HG03520 (cell line): Measurements from ENCODE around the gene DMTF1.
"Not testable (repeated sequence)": the region's sequence is repeated elsewhere in the genome, so short reads cannot be mapped to it uniquely, and the experiment has no call there.

Experiments
- ATAC-seq: cut with Tn5 transposase; IDR thresholded peaks from one replicate; pipeline ENCODE4 v1.9.1; 2021; ENCODE audit warnings: mild to moderate bottlenecking, moderate library complexity; ENCODE audit not compliant: unreplicated experiment

Gene DMTF1

GRCh38 chr7:87192784-87193487, 40.7 kb downstream of the DMTF1 start:
- no peak for ATAC-seq

- no peak for ATAC-seq
Measured at GRCh38 chr7:87193912-87194311, 41.7 kb downstream of the DMTF1 start.

GRCh38 chr7:87199241-87199640, 47.0 kb downstream of the DMTF1 start:
- no peak for ATAC-seq

GRCh38 chr7:87199700-87200450, 47.6 kb downstream of the DMTF1 start:
- no peak for ATAC-seq

GRCh38 chr7:87202208-87202607, 50.0 kb downstream of the DMTF1 start:
- no peak for ATAC-seq

GRCh38 chr7:87202705-87203104, 50.5 kb downstream of the DMTF1 start:
- ATAC-seq: peak; percentile 55

- ATAC-seq: not testable (repeated sequence)
Measured at GRCh38 chr7:87203929-87204328, 51.7 kb downstream of the DMTF1 start.

GRCh38 chr7:87204933-87205332, 52.7 kb downstream of the DMTF1 start:
- no peak for ATAC-seq

GRCh38 chr7:87205701-87206100, 53.4 kb downstream of the DMTF1 start:
- ATAC-seq: not testable (repeated sequence)

- no peak for ATAC-seq
Measured at GRCh38 chr7:87206361-87206760, 54.1 kb downstream of the DMTF1 start.

- ATAC-seq: no peak
Measured at GRCh38 chr7:87209295-87209924, 57.2 kb downstream of the DMTF1 start.

- ATAC-seq: no peak
Measured at GRCh38 chr7:87210506-87210905, 58.3 kb downstream of the DMTF1 start.

GRCh38 chr7:87212498-87212897, 60.2 kb downstream of the DMTF1 start:
- no peak for ATAC-seq

GRCh38 chr7:87213252-87213651, 61.0 kb downstream of the DMTF1 start:
- no peak for ATAC-seq

- ATAC-seq: no peak
Measured at GRCh38 chr7:87213811-87214210, 61.6 kb downstream of the DMTF1 start.

- no peak for ATAC-seq
Measured at GRCh38 chr7:87215046-87215445, 62.8 kb downstream of the DMTF1 start.

- ATAC-seq: peak; percentile 55
Measured at GRCh38 chr7:87216701-87217508, 64.7 kb downstream of the DMTF1 start.

GRCh38 chr7:87217983-87218653, 65.9 kb downstream of the DMTF1 start:
- ATAC-seq: no peak

- no peak for ATAC-seq
Measured at GRCh38 chr7:87218796-87219544, 66.7 kb downstream of the DMTF1 start.

- peak; percentile 39 for ATAC-seq
Measured at GRCh38 chr7:87219545-87220025, 67.3 kb downstream of the DMTF1 start, which contains the start of gene TMEM243. TMEM243 (minus strand) TSS chr7:87219732; CDS start chr7:87219503, 229 bp downstream.
